Pulmonary artery endothelial cell (primary cell): ENCODE measurements around the gene PXDN. TPM values are rescaled to one million over a fixed set of nuclear protein-coding genes. Genes with fewer than 3 reads are reported as not detected.
"Not testable (repeated sequence)": the region's sequence is repeated elsewhere in the genome, so short reads cannot be mapped to it uniquely, and the experiment has no call there.

Experiments used
- DNase-seq: peaks from one replicate; pipeline ENCODE4 v3.0.0-alpha.2; 2011; ENCODE audit warnings: low read depth, low spot score
- total RNA-seq: library from RNA; depleted of rRNA; stranded (reverse); fragments of >200 nt; gene quantifications from 2 replicates; pipeline ENCODE4 v1.2.3, GENCODE V29; 2014

PXDN gene
- total RNA-seq, 1 donor from 2014 or later: 307 TPM

DNA sequence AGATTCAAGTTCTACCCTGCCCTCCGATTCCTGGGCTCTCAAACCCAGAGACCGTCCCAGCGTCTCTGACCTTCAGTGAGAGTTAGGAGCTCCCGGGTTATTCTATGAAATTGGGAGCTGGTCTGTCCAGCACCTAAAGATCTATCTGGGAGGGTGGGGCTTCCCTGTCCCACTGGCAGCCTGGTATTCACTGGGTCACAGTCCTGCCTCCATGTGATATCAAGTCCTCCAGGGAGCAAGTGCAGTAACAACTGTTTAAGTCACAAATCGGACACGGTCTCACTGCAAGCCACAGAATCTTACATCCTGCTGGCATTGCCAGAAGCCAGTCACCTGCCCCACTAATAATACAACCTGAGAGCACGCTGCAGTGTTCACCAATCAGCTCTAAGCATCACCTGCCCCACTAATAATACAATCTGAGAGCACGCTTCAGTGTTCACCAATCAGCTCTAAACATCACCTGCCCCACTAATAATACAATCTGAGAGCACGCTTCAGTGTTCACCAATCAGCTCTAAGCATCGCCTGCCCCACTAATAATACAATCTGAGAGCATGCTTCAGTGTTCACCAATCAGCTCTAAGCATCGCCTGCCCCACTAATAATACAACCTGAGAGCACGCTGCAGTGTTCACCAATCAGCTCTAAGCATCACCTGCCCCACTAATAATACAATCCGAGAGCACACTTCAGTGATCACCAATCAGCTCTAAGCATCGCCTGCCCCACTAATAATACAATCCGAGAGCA is 38.0 kb downstream of the PXDN start:
- DNase-seq: not testable (repeated sequence)

DNA sequence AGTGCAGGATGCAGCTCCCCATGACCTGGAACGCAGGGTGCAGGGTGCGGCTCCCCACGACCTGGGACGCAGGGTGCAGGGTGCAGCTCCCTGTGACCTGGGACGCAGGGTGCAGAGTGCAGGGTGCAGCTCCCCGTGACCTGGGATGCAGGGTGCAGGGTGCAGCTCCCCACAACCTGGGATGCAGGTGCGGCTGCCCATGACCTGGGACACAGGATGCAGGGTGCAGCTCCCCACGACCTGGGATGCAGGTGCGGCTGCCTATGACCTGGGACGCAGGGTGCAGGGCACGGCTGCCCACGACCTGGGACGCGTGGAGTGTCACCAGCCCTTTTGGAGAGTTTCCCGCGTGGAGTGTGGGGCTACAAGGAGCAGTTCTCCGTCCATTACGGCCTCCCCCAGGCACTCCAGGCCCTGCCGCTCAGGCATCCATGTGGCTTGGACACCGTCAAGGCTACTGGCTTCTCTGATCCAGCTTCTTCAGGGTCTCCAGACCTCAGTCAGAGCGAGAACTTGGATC is 38.7 kb downstream of the PXDN start:
- no peak for DNase-seq

DNA sequence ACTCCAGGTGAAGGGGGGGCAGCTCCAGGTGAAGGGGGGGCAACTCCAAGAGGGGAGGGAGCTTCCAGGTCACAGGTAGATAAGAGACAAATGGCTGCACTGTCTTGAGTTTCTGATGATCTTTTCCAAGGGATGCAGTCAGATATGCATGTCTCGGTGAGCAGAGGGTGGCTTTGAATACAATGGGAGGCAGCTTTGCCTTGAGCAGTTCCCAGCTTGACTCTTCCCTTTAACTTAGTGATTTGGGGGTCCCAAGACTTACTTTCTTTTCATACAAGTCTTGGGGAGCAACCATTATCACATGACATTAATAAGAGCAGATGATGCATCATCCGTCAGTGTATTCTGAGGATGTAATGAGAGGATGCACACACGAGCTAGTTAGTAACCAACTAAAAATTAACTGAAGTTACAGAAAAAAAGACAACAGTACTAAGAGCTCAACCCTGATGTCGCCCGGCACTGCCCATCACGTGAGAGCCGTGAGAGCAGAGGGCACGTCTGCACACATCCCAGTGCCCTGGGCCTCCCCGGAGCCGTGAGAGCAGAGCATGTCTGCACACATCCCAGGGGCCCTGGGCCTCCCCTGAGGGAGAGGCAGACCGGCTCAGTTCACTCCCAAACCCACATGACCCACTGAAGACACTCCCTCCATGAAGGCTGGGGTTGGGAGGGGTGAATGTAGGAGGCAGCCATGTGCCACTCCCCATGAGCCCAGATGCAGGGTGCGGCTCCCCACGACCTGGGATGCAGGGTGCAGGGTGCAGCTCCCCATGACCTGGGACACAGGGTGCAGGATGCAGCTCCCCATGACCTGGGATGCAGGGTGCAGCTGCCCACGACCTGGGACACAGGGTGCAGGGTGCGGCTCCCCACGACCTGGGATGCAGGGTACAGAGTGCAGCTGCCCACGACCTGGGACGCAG is 39.4 kb downstream of the PXDN start:
- DNase-seq: no peak

DNA sequence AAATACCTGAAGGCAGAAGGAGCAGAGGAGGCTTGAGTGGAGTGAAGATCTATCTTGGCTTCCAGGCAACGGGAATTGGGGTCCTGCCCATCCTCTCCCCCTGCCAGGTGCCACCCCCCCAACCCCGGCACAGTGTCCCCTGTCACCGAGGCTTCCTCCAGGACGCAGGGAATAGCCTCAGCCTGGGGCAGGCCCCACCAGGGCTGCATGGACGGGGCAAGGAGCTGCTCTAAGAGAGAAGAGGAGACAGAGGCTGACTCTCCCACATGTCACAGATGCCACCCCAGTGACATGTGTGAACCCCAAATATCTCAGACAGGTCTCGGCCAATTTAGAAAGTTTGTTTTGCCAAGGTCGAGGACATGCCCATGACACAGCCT is 42.1 kb downstream of the PXDN start:
- no peak for DNase-seq

DNA sequence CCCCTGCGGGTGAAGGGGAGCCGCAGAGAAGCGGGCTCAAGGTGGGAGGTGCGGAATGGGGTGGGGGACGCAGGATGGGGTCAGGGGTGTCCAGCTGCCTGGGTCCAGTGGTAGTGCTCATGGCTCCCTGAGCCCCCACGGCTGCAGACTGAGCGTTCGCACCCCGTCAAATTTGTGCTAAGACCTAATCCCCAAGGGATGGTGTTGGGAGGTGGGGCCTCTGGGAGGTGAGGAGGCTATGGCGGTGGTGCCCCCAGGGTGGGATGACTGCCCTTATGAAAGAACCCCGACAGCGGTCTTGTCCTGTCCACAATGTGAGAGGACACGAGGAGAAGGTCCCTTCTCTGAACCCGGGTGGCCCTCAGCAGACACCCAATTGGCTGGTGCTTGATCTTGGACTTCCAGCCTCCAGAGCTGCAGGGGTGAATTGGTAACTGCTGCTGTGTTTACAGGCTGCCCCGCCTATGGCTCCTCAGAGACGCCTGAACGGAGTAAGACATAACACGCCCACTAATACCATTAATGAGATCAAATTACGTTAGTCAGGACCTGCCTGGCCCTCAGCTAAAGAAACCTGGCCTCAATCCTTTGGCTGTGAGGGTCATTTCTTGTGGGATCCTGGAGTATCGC is 42.6 kb downstream of the PXDN start:
- no peak for DNase-seq

- DNase-seq: no peak
Measured at GRCh38 chr2:1701020-1701419, 43.3 kb downstream of the PXDN start.

GRCh38 chr2:1700427-1700826 is 43.9 kb downstream of the PXDN start:
- DNase-seq: not testable (repeated sequence)

DNA sequence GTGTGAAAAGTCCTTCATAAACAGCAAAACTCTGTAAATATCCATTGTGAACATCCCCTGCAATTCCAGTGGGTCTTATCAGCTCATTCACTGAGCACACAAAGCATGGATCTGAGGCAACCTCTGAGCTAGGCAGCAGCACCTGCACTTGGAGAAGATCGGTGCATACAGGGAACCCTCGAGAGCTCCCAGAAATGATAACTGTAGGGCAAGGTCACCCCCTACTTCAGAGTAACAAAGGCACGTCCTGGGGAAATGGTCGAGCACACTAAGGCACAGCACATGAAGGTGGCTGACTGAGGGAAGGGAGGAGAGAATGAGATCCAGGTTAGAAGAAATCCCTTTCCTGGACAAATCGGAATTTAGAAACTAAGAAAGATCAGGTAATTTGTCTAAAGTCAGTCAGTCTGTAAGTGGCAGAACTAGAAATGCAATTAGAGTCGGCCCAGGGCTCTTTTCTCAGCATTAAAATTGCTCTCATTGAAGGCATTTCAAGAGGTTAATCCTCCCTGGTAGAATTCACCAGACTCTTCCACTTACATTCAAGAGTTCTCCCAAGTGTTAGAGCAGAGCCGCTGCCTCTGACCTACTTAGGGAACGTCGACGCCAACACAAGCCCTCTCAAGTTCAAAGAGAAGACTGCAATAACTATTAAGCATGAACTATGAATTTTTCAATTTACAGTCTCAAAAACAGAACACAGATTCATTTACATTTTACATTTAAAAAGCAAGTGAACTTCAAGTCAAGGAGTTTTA is 45.9 kb downstream of the PXDN start:
- DNase-seq: no peak

DNA sequence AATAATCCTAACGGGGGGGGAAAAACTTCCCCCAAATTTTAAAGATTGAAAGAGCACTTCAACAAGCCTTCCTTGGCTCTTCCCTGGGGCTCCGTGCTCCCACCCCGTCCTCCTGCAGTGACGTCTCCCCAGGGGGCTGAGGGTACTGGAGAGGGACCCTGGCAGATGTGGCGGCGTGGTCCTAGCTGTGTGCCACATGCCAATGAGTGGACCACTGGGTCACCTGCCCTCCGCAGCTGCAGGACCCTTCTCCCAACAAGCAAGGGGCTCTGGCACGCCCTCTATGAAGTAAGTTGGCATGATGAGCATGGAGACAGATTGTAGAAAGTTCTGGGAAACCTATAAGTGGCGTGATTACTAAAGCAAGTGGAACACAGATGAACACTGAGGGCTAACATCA is 46.7 kb downstream of the PXDN start:
- no peak for DNase-seq

DNA sequence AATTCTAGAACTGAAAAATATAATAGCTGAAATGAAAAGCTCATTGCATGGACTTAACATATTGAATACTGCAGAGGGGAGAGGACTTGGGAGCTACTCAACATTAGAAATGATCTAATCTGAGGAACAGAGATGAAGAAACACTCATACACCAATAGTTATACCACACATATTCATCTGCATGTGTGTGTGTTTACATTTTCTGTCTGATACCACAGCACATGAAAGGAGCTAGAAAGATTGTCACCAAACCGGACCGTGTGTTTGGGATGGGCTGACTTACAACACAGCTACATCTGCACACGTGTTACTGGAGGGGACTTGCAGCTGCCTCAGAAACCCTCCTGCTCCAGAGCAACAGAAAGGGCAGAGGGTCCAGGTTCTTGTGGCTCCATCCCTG is 47.8 kb downstream of the PXDN start:
- no peak for DNase-seq

DNA sequence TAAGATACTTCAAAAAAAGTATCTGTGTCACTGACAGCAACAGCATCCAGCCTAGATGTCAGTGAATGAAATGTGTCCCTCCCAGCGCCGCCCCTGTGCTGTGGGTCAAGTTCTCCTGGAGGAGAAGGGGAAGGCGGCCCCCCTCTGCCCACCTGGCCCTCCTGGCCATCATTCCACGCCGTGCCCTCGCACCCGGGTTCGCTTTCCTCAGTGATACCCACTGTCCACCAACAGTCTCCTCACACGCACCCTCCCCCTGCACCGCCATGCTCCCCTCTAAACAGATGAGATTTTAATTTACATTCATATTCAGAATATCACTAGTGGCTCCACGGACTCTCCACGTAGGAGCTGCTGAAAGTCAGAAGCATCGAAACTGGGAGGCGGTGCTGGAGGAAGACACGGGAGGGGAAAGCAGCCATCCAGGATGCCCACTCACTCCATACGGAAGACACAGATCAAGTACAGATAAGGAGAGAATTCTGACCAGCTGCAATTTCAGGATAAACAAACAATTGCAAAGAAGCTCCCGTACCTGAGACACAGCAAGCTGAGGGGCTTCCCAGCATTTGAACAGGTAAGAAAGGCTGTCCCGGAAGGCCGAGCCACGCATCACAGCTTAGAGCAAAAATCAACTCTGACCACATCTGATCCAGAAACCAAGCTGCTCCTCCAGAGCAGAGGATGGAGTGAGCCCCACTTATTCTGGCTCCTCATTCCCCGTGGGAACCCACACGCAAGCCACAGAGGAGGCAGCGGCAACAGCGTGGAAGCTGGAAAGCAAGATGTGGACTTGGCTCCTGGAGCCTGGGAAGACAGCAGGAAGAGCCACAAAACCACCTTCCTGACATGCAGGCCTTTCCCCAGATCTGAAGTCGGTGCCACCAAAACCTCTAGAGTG is 49.7 kb downstream of the PXDN start:
- no peak for DNase-seq

DNA sequence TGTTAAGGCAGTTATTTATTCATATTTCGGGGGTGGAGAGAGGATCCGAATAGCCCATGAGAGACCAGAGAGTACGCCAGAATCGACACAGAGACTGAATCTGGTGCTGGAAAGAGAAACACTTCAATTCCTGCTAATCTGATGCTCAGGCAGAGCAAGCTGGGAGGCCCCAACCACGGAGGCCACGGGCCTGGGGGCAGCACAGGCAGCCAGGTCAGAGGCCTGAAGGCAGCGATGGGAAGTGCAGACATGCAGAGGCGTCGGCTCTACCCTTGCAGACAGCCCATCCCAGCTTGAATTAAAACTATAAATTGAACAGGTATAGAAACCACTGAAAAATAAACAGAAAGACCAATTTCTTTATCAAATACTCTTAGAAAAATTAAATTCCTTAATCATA is 50.6 kb downstream of the PXDN start:
- no peak for DNase-seq

DNA sequence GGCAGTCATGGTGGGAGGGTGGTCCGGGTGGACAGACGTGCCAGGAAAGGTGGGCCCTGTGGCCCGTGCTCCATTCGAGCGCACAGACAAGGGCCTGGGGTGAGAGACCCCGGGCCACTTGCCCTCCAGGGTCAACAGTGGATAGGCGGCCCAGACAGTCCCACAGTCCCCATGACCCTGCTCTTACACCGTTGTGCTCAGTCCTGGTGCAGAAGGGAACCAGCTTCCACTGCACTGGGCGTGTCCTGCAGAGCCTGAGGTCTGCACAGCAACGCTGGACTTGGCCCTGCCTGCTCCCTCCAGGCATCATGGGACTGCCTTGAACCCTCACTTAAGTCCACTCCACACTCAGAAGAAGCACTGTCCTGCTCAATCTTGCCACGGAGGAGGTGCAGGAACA is 52.0 kb downstream of the PXDN start:
- no peak for DNase-seq

DNA sequence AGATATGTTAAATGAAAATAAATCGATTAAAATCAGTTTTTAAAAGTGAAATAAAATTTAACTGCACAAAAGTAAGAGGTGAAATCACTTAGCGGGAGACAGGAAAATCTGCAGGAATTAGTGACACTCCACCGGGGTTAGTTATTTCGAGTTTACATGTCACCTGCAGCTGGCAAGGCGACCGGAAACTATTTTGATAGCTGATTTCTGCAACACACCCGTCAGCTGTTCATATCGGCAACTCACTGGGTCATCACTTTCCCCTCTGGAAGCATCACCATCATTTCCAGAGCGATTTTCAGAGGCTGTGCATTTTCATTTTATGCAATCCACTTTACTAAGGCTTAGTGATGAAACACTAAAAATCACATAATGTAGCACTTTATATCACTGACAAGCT is 52.9 kb downstream of the PXDN start:
- no peak for DNase-seq

GRCh38 chr2:1690056-1690775 is 54.1 kb downstream of the PXDN start:
- no peak for DNase-seq

DNA sequence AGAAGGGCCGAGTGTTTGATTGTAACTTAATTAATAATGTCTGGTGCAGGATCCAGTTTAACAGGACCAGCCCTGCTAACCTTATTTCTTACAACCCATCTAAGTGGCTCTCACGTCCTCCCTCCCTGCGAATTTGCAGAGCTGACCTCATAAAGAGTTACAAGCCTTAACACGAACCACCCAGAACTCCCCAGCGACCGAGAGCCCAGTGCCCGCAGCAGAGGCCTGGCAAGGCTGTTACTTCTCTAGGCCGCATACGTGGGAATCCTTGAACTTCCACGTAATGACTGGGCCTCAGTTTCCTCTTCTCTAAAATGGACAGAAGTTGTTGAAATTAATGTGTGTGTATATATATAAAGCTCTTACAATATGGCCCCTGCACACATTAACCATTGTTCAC is 55.5 kb downstream of the PXDN start:
- DNase-seq: no peak

GRCh38 chr2:1688161-1688560 is 56.2 kb downstream of the PXDN start:
- DNase-seq: no peak

GRCh38 chr2:1687254-1687653 is 57.1 kb downstream of the PXDN start:
- DNase-seq: no peak

DNA sequence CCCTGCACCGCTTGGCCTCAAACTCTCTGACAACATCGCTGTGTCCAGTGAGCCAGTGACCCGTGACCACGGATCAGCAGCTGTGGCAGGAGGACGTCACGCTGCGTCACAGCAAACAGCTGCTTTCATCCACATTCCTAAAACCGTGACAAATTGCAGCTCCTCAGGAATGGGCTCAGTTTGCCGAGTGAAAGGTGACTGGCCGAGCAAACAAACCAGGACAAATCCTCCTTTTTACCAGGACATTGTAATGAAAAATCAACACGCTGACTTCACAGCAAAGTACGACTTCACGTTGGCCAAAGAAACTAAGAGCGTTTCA is 57.6 kb downstream of the PXDN start:
- DNase-seq: no peak
